K562 (cell line): ENCODE results near the gene PDZK1IP1. TPM values are rescaled to one million over a fixed set of nuclear protein-coding genes. Genes with fewer than 3 reads are reported as not detected.

Experiments
- ADNP ChIP-seq: fragments of 200-800 bp; sonication (Bioruptor generic); IDR thresholded peaks from 2 replicates; pipeline ENCODE4 v1.6.1; 2016; ENCODE audit warnings: missing genetic modification characterization, missing compliant biosample characterization
- ESRRA ChIP-seq: fragments of 450-650 bp; IDR thresholded peaks from 2 replicates; pipeline ENCODE4 v1.6.1; 2014; ENCODE audit warnings: low read depth, mild to moderate bottlenecking, moderate library complexity, borderline replicate concordance
- ETV1 ChIP-seq: fragments of 450-650 bp; conservative IDR thresholded peaks from 2 replicates; pipeline ENCODE4 v1.6.1; 2016; ENCODE audit warnings: missing genetic modification characterization, control low read depth, low read depth, missing compliant biosample characterization
- NFE2 ChIP-seq: IDR thresholded peaks from 2 replicates; pipeline ENCODE4 v1.6.1; 2014; ENCODE audit warnings: antibody characterized with exemption, low read depth
- NFRKB ChIP-seq: fragments of 450-650 bp; IDR thresholded peaks from 2 replicates; pipeline ENCODE4 v1.6.1; 2016; ENCODE audit warnings: low read depth
- POLR3G ChIP-seq: IDR thresholded peaks from 2 replicates; pipeline ENCODE4 v1.6.1; 2011; ENCODE audit not compliant: insufficient read length, insufficient replicate concordance; ENCODE audit errors: extremely low read depth
- SNIP1 ChIP-seq: fragments of 450-650 bp; IDR thresholded peaks from 2 replicates; pipeline ENCODE4 v1.7.1; 2017; ENCODE audit warnings: low read depth, mild to moderate bottlenecking
- STAG1 ChIP-seq: sonication (generic); formaldehyde crosslinking; IDR thresholded peaks from 2 replicates; pipeline ENCODE4 v1.5.0; 2020; ENCODE audit warnings: missing genetic modification reagents, borderline replicate concordance
- STAT6 ChIP-seq: sonication (generic); formaldehyde crosslinking; IDR thresholded peaks from 2 replicates; pipeline ENCODE4 v1.8.1; 2023; ENCODE audit warnings: mild to moderate bottlenecking, missing genetic modification reagents
- THAP7 ChIP-seq: fragments of 250-450 bp; sonication (Bioruptor Pico); IDR thresholded peaks from 2 replicates; pipeline ENCODE4 v1.5.0; 2021
- ZKSCAN8 ChIP-seq: fragments of 200-800 bp; sonication (Bioruptor generic); IDR thresholded peaks from 2 replicates; pipeline ENCODE4 v1.6.1; 2016; ENCODE audit warnings: missing genetic modification characterization, missing compliant biosample characterization
- polyA plus RNA-seq, 8 experiments: library from polyadenylated mRNA; depleted of rRNA in 4 of 8; stranded (reverse) in 5 of 8; unstranded in 3 of 8; fragments of >200 nt; fragmentation: Nextera tagmentation in 2 of 8; fragmentation: Illumina TruSeq in 1 of 8; extraction: Ambion mirVana in 2 of 8; extraction: Trizol in 1 of 8; gene quantifications; 2 replicates each; pipeline versions ENCODE4 v1.2.1 to v1.2.3, GENCODE V29; 2011 to 2014; ENCODE audit warnings: inconsistent platforms in 1 of 8, missing spikeins in 1 of 8
- total RNA-seq, 7 experiments: library from RNA; depleted of rRNA in 6 of 7; stranded (reverse); fragments of >200 nt in 6 of 7; fragmentation: Illumina TruSeq in 2 of 7; extraction: Trizol in 2 of 7; gene quantifications; 2 replicates each; pipeline versions ENCODE4 v1.2.1 to v1.2.3, GENCODE V29; 2011 to 2021; ENCODE audit warnings: low replicate concordance in 1 of 7
- TF ChIP-seq, protein P1 (sequence below), 2 experiments: fragments of 450-650 bp; IDR thresholded peaks; 2 replicates each; pipeline ENCODE4 v1.6.1; 2016; ENCODE audit warnings: mild to moderate bottlenecking in 2 of 2, borderline replicate concordance in 1 of 2, low read depth in 1 of 2, moderate library complexity in 1 of 2
- TF ChIP-seq, protein P2 (sequence below): sonication (generic); formaldehyde crosslinking; IDR thresholded peaks from 2 replicates; pipeline ENCODE4 v1.4.0; 2020; ENCODE audit warnings: mild to moderate bottlenecking, missing genetic modification reagents

PDZK1IP1 gene
- total and polyA plus RNA-seq, 9 of the 15 experiments (the other 6 are each of a cell fraction or from before 2014, with no cell fraction given), result 0.17 to 0.68 (median 0.53) TPM; not detected in 2

DNA sequence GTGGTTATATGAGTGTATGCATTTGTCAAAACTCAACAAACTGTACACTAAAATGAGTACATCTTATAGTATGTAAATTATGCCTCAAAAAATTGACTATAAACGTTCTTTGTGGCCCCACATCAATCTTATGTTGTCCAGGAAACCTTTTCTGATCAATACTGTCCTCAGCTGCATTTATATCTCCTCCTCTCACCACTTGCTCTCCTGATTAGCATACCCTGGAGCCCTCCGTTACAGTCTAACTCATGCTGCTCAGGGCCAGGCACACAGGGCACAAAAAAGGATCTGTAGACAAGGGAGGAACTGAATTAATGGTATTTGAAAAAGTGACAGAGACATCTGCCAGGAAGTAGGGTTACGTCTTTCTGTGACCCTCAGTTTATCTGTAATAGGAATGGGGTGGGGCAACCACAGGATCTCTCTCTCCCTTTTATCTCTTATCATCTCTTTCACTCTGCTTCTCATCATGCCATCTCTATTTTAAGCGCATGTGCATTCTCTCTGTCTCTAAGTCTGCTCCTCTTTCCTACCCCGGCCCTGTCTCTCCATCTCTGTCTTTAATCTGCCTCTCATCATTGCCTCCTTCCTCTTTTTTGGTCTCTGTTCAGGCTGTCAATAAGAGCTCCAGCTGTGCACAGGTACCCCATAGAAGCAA lies 49.2 kb upstream of the PDZK1IP1 start (continued):
- TF ChIP-seq, protein P1, sequence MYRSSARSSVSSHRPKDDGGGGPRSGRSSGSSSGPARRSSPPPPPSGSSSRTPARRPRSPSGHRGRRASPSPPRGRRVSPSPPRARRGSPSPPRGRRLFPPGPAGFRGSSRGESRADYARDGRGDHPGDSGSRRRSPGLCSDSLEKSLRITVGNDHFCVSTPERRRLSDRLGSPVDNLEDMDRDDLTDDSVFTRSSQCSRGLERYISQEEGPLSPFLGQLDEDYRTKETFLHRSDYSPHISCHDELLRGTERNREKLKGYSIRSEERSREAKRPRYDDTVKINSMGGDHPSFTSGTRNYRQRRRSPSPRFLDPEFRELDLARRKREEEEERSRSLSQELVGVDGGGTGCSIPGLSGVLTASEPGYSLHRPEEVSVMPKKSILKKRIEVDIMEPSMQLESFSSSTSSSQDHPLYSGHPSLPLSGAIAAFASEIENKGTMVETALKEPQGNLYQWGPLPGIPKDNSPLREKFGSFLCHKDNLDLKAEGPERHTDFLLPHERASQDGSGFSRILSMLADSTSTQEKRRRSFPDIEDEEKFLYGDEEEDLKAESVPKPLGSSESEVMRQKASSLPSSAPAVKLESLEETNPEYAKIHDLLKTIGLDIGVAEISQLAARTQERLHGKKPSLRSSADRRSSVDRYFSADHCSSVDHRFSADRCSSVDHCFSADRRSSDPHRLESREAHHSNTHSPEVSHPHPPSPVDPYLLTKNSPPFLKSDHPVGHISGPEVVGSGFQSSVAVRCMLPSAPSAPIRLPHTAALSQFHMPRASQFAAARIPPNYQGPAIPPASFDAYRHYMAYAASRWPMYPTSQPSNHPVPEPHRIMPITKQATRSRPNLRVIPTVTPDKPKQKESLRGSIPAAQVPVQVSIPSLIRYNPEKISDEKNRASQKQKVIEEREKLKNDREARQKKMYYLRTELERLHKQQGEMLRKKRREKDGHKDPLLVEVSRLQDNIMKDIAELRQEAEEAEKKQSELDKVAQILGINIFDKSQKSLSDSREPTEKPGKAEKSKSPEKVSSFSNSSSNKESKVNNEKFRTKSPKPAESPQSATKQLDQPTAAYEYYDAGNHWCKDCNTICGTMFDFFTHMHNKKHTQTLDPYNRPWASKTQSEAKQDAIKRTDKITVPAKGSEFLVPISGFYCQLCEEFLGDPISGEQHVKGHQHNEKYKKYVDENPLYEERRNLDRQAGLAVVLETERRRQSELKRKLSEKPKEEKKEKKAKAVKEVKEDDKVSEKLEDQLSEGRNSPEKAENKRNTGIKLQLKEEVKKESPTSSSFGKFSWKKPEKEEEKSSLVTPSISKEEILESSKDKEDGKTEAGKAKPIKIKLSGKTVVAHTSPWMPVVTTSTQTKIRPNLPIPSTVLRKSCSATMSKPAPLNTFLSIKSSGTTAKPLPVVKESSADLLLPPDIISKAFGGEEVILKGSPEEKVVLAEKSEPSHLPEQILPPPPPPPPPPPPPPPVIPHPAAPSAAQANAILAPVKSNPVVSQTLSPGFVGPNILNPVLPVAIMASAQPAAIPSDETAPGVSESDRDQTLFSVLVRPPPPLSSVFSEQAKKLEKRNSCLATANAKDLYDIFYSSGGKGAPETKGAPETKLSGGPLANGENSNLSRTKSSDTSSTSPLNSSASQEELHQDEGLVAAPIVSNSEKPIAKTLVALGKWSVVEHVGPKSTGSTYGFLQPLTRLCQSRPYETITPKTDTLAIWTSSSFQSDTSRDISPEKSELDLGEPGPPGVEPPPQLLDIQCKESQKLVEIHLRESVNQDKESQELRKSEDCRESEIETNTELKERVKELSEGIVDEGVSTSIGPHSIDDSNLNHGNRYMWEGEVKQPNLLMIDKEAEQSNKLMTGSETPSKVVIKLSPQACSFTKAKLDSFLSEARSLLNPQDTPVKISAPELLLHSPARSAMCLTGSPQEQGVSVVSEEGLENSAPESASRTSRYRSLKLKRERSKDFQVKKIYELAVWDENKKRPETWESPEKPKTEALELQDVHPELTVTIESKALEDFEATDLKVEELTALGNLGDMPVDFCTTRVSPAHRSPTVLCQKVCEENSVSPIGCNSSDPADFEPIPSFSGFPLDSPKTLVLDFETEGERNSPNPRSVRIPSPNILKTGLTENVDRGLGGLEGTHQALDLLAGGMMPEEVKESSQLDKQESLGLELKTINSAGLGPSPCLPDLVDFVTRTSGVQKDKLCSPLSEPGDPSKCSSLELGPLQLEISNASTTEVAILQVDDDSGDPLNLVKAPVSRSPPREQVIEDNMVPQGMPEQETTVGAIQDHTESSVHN (IDR thresholded peaks at IDR 0.05; ENCODE audit: borderline replicate concordance in 1 of 2, low read depth in 1 of 2), result no peak
- TF ChIP-seq NFRKB (no peak), ZKSCAN8 (no peak), THAP7 (CRISPR knock-in tag) (no peak), ETV1 (no peak), SNIP1 (no peak), STAT6 (CRISPR knock-in tag) (no peak), STAG1 (CRISPR knock-in tag) (no peak), NFE2 (no peak), ESRRA (peak; percentile 55; the same call in 1 of the 2 replicates), POLR3G (no peak), ADNP (tag) (peak; percentile 69)
- TF ChIP-seq, protein P2, sequence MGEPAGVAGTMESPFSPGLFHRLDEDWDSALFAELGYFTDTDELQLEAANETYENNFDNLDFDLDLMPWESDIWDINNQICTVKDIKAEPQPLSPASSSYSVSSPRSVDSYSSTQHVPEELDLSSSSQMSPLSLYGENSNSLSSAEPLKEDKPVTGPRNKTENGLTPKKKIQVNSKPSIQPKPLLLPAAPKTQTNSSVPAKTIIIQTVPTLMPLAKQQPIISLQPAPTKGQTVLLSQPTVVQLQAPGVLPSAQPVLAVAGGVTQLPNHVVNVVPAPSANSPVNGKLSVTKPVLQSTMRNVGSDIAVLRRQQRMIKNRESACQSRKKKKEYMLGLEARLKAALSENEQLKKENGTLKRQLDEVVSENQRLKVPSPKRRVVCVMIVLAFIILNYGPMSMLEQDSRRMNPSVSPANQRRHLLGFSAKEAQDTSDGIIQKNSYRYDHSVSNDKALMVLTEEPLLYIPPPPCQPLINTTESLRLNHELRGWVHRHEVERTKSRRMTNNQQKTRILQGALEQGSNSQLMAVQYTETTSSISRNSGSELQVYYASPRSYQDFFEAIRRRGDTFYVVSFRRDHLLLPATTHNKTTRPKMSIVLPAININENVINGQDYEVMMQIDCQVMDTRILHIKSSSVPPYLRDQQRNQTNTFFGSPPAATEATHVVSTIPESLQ (CRISPR knock-in tag), result no peak
